Stimulated activated CD4-positive, alpha-beta T cell treated with anti-CD3 and anti-CD28 coated beads, Interleukin-15, amount 100 ng/mL, for 48 hours (primary cell): ENCODE measurements around the gene PES1.
A peak's percentile ranks its signal among the peaks of the same experiment; 100 is the strongest.
"Not testable (repeated sequence)": the region's sequence is repeated elsewhere in the genome, so short reads cannot be mapped to it uniquely, and the experiment has no call there.

ENCODE experiments used
- DNase-seq, 2 donors: peaks; one replicate each; pipeline ENCODE4 v3.0.0-alpha.2; 2020; ENCODE audit warnings: low read depth in 2 of 2

PES1 gene

DNA sequence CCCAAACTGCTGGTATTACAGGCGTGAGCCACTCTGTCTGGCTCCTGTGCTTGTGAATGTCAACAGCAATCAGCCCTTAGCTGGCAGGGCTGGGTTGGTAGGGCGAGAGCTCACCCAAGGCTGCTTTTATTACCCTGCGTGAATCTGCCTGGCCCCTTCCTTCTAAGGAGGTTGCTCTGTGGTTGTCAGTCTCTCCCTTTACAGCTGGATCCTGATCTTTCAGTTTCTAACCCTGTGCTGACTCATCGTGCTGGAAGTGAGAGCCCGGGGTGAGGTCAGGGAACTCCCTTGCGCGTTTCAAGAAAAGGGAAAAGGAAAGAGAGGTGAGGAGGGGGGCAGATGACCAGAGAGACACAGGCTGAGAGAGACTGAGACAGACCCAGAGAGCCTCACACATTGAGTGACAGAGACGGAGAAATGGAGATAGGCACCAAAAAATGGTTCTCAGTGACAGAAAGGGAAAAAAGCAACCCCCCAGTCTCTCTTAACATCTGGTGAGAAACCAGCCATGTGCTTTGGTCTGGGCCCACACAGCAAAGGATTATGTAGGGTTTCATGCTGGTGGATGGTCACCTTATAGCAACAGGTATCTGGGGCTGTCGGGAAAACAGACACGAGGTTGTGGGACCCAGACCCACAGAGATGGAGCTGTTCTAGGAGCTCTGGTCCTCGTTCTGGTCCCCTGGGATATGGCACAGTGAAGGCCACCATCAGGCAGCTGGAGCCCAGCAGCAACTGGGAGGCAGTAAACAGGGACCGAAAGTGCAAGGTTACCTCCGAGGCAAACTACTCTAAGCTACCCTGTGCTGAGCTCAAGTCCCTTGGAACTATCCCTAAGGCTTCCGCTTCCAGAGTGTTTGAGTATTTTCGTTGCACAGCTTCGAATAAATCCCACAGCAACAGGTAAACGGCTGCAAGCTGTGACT is 17.8 kb upstream of the PES1 start:
- peak in 1 of 2 donors; percentile 29 for DNase-seq

DNA sequence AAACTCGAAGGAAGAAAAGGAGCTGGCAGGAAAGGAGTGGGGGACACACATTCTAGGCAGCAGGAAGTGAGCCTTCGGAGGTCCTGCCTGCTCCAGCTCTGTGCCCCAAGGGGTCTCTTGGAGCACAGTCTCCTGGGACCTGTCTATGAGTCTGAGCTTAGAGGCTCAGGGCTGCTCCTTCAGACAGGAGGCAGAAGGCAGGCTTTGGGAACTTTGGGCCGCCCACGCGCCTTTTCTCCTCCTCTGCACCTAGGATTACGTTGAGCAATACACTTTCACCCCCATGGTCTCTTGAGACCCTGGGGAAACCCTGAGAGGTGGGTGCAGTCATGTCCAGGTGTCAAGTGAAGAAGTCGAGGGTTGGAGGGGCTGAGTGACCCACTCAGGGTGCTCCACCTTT is 16.2 kb upstream of the PES1 start:
- no peak for DNase-seq

DNA sequence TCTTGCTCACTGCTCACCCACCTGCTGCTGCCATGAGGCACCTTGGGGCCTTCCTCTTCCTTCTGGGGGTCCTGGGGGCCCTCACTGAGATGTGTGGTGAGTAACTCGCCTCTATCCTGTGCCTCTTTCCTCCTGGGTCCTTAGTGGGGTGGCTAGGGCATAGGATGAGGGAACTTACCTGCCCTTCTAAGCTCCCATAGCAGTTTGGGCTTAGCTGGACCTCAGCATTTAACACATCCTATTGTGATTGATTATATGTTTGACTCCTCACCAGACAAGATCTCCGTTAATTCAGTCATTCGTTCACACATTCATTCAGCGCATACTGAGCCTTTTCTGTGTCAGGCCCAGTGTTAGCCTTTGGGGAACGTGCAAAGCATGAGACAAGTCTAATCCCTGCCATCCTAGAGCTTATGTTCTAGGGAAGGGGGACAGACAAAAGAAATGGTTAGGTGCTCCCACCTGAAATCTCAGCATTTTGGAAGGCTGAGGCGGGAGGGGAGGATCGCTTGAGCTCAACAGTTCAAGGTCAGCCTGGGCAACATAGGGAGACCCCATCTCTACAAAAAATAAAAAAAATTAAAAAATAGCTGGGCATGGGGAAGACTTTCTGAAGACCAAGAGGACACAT is 15.7 kb upstream of the PES1 start:
- no peak for DNase-seq

DNA sequence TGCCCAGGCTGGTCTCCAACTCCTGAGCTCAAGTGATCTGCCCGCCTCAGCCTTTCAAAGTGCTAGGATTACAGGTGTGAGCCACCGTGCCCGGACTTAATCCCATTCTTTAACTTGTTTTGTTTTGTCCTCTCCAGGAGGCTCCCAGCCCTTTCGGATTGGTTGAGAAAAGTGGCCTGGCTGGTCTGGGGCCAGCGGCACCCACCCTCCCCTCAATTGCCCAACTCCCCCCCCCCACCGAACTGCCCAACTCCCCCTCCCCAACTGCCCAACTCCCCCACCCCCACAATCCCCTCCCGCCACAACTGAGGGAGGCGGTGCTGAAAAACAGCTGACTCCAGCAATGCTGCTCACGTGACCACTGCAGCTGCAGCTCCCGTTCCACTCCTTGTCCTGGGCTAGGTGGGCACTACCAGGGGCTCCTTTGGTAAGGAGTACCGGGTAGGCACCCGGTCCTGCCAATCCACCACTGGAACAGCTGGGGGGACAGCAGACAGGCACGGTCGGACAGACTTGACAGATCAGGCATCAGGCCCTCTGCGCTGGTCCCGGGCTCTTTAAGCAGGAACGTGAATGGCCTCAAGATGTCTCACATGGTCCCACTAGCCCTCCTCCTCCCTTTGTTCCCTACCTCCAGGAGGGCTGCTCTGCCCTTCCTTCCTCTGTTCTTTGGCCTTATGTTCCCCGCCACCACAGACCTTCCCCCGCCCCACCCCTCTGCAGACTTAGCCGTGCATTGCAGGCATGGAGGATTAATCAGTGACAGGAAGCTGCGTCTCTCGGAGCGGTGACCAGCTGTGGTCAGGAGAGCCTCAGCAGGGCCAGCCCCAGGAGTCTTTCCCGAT is 15.0 kb upstream of the PES1 start, which contains the start of gene TCN2:
TCN2 (plus strand) TSS at position 720 of the 845 bp plus-strand sequence. CDS start 158 bp downstream, outside the sequence.
- peak; percentile 18 to 41 for DNase-seq

DNA sequence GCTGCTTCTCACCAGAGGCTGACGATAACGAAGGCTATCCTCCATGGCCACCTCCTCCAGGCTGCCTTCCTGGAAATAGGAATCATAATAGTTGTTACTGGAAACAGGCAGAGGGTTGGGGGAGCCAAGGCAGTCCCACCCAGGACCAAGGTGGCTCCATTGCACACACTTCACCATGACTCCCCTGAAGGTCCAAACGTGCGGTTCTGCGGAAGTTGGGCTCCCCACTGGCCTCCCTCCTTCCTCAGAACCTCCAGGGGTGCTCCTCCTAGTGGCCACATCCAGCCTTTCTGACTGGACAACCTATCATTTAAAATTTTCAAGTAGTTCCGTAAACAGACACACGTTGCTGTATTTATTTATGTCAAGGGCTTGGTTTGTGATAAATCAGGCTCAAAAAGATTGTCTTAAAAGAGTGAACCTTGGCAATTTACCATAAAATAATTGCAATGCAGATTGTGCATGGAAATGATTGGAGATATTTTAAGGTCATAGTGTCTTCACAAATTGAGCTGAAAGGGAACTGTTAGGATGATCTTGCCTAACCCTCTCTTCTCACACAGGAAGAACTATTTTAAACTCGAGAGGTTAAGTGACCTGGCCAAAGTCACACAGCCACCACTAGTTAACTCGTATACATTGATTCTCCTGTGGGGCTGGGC is 13.9 kb upstream of the PES1 start:
- peak; percentile 12 to 43 for DNase-seq

DNA sequence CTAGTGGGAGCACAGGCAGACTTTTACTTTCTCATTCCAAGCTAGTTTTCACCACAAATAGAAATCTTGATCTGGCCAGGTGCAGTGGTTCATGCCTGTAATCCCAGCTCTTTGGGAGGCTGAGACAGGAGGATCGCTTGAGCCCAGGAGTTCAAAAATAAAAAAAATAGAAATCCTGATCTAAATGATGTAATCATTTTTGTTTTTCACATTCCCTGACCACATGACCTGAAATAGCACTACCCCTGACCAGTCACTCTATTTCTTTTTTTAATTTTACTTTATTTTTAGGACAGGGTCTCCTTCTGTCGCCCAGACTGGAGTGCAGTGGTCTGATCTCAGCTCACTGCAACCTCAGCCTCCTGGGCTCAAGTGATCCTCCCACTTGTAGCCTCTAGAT is 13.0 kb upstream of the PES1 start:
- no peak for DNase-seq

DNA sequence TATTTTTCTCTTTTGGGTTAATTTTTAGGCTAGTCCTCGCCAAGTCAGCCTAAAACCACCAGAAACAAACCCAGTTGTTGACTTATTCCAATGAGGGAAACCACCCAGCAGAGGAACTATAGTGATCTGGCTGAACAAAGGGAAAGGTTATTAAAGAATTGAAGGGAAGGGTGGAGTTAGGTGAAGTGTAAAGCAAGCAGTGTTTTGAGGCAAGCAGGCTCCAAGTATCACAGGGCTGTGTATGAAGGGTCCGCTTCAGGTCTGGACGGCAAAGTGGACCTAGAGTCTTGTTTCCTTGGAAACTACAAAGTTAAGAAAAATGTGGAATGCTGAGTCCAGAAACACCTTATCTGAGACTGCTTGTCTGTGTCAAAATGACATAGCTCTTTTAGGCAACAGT is 12.1 kb upstream of the PES1 start:
- DNase-seq: no peak

DNA sequence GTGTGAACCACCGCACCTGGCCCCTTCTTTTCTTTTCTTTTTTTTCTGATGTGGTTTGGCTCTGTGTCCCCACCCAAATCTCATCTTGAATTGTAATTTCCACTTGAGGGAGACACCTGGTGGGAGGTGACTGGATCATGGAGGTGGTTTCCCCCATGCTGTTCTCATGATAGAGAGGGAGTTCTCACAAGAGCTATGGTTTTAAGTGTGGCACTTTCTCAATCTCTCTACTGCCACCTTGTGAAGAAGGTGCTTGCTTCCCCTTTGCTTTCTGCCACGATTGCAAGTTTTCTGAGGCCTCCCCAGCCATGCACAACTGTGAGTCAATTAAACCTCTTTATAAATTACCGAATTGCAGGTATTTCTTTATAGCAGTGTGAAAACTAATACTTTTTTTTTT is 10.3 kb upstream of the PES1 start:
- no peak for DNase-seq

DNA sequence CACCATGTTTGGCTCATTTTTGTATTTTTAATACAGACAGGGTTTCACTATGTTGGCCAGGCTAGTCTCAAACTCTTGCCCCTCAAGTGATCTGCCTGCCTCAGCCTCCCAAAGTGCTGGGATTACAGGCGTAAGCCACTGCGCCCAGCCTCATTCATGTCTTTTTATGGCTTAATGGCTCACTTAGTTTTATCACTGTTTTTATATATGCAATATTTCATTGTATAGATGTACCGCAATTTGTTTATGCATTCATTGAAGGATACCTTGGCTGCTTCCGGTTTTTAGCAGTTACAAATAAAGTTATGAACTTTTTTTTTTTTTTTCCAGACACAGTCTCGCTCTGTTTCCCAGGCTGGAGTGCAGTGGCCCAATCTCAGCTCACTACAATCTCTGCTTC is 9.8 kb upstream of the PES1 start:
- DNase-seq: no peak

DNA sequence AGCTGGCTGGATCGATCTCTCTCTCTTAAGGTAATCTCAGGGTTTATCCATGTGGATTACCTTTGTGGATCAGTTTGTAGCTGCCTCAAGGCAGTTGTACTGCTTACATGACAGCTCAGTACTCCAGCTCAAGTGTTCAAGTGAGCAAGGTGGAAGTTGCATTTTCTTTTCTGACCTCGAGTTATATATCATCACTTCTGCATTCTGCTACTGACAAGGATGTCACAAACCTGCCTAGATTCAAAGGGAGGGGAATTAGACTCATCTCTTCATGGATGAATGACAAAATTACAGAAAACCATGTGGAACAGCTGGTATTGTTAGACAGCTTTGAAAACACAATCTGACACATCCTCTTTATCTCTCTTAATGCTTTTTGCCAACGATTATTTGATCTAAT is 9.2 kb upstream of the PES1 start:
- no peak for DNase-seq

DNA sequence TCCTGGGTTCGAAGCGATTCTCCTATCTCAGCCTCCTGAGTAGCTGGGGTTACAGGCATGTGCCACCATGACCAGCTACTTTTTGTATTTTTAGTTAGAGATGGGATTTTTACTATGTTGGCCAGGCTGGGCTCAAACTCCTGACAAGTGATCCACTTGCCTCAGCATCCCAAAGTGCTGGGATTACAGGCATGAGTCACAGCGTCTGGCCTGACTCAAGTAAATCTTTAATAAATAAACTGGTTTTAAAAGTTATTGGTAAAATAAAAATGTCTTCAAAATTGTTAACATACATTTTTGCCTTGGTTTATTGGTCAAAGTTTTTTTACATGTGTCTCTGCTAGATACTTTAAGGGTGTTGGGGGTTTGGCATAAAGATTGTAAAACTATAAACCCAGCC is 7.3 kb upstream of the PES1 start:
- no peak for DNase-seq

DNA sequence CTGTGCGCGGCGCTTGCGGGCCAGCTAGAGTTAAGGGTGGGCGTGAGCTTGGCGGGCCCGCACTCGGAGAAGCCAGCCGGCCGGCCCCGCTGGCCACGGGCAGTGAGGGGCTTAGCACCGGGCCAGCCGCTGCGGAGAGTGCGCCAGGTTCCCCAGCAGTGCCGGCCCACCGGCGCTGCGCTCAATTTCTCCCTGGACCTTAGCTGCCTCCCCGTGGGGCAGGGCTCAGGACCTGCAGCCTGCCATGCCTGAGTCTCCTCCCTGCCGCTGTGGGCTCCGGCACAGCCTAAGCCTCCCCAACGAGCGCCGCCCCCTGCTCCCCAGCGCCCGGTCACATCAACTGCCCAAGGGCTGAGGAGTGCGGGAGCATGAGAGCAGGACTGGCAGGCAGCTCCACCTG is 5.2 kb upstream of the PES1 start:
- DNase-seq: no peak

DNA sequence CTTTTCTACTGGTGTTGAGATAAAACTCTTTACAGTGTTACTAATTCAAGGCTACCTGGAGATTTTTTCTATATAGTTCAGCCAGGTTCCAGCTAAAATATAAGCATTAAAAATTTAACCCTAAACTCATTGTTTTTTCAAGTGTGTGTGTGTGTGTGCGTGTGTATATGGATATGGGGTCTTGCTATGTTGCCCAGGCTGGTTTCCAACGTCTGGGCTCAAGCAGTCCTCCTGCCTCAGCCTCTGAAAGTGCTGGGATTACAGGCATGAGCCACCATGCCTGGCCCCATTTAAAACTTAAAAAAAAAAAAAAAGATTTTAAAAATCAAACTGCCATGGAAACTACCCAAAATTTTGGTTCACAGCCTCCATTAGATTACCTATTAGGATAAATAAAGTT is 4.5 kb upstream of the PES1 start:
- no peak for DNase-seq

DNA sequence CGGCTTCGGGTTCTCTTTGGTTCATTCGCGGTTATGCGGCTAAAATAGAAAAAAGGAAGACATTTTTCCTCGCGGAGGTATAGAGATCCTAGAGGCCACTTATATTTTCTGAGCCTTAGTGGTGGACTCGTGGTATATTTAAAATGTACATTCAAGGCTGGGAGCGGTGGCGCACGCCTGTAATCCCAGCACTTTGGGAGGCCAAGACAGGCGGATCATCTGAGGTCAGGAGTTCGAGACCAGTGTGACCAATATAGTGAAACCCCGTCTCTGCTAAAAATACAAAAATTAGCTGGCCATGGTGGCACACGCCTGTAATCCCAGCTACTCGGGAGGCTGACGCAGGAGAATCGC is 627 bp upstream of the PES1 start:
- DNase-seq: not testable (repeated sequence)

DNA sequence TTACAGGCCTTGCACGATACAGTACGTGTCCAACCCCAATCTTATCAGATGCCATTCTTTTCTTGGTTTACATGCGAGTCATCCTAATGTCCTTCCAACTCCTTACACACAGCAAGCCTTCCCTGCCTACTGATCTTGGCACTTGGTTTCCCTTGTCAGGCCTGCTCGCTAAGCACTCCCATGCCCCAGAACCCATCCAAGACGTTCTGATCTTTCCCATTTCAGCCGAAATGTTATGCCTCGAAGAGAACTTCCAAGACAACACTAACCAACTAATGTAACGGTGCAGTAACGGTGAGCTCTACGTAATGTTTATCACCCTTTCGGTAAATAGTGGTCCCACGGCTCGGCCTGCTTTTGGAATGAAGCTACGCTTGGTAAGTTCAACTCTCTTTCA is 521 bp downstream of the PES1 start:
- no peak for DNase-seq

DNA sequence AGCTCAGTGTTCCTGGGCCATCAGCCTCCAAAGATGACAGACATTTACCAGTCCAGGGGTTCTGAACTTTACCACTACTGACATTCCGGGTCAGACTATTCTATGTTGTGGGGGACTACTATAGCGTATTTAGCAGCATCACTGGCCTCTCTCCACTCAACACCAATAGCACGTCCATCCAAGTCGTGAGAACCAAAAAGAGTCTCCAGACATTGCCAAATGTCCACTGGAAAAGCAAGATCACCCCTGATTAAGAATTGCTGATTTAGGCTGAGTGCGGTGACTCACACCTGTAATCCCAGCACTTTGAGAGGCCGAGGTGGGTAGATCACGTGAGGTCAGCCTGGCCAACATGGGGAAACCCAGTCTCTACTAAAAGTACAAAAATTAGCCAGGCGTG is 5.3 kb downstream of the PES1 start:
- DNase-seq: no peak

DNA sequence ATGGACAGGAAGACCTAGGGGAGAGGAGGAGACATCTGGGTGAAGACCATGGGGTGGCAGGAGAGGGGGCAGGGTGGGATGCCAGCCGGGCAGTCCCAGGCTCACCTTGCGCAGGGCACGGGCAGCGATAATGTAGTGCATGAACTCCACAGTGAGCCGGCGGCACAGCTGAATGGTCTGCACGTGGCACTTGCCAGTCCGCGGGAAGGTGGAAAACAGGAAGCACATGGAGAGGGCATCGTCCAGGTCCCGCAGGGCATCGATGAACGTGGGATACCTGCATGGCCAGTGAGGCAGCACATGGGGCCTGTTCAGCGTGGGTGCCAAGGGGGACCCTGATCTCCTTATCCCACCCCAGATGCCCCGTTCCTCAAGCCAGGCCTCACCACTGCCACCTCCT is 7.3 kb downstream of the PES1 start:
- DNase-seq: no peak

DNA sequence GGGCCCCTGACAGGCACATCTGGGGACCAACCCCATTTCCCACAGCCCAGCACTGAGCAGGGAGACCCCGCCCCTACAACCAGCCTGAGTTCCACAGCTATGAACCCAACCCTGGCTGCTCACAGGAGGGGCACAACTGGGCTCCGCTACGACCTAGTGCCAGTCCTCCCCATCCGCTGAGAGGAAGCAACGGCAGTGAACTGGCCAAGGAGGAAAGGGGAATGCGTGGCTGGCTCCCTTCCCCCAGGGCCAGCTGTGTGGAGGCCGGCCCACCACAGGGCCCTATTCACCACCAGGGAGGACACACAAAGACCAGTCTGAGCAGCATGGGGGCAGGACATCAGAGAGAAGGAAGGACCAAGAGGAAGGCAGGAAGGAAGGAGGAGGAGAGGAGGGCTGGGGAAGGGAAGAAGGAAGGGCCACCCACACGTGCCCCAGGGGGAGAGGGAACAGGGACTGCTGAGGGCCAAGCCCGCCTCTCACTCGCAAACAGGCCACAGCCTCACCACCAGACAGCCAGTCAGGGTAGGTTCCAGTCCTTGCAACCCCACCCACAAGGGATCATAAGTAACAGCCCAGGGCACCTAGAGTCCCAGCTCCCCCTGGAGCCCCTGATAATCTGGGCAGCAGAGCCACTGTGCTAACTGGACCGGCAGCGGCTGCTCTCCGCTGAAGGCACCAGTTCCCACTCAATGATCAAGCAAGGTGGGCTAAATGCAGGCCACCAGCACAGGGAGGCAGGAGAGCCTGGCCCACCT is 8.7 kb downstream of the PES1 start:
- DNase-seq: no peak

DNA sequence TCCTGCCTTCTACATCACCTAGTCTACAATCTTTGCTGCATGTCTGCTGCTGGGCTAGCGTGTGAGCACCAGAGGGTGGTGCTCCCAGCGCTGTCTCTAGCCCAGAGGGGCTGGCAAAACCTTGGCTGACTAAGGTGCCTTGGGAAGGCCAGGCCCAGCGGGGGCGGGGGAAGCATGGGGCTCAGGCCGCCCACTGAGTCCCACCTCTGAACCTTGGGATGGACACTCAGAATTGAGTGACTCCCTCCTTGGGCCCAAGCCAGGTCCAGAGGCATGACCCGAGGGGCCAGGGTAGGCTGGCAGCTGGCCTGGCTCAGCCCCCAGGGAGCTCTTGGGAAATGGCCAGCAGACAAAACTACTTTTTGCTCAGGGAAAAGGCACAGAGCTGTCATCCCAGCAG is 9.7 kb downstream of the PES1 start:
- no peak for DNase-seq

DNA sequence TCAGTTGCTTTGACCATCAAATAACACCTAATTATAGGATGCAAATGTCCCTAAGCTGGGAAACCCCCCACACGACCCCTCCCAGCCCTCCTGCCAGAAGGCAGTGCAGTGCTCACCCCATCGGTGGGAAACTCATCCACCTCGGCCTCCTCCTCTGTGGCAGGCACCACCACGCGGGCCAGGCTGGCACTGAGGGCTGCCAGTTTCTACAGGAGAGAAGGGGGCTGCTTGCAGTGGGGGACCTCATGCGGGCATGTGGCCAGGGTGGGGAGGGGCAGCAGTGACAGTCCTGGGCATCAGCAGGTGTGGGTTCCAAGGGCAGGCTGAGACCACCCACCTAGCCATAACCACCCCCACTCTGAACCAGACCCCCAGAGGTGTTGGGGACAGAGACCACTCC is 10.8 kb downstream of the PES1 start:
- DNase-seq: no peak

DNA sequence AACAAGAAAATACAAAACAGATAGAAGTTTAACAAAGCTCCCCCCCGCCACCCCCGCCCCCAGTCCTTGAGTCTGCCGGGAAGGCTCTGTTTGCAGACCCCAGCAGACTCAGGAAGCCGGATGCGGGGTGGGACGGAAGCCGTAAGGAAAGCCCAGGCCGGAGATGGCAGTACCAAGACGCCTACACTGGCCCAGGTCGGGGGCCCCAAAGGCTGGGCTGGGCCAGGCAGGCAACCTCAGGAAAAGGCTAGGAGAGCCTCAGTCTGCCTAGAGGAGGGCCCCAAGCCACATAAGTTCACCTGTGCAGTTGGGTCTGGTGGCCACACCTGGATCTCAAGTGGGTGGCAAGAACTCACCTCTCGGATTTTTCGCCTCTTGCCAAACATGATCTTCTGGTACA is 13.2 kb downstream of the PES1 start:
- no peak for DNase-seq
